Fibroblast of villous mesenchyme (primary cell): Measurements from ENCODE around the gene FBLN5. TPM values are rescaled to one million over a fixed set of nuclear protein-coding genes. Genes with fewer than 3 reads are reported as not detected.

Experiments
- DNase-seq: peaks from one replicate; pipeline ENCODE4 v3.0.0-alpha.2; 2010; ENCODE audit warnings: low read depth
- H3K4me3 ChIP-seq: 2 replicates; pipeline ENCODE4 v1.5.1; 2011; ENCODE audit warnings: low read depth, mild to moderate bottlenecking, low read length
- CTCF ChIP-seq: IDR thresholded peaks from 2 replicates; pipeline ENCODE4 v1.5.1; 2012; ENCODE audit warnings: low read depth, mild to moderate bottlenecking, low read length; ENCODE audit not compliant: insufficient read depth
- total RNA-seq: library from RNA; depleted of rRNA; stranded (reverse); fragments of >200 nt; gene quantifications from 2 replicates; pipeline ENCODE4 v1.2.3, GENCODE V29; 2012

FBLN5 gene
- total RNA-seq, 1 donor = 77.7 TPM

- TF ChIP-seq CTCF = no peak
- H3K4me3 ChIP-seq = no peak overlapping the region
- DNase-seq = no peak
Observed at GRCh38 chr14:91882776-91883175, 64.7 kb downstream of the FBLN5 start.

GRCh38 chr14:91882369-91882768 is 65.1 kb downstream of the FBLN5 start:
- DNase-seq = no peak
- H3K4me3 ChIP-seq = no peak overlapping the region
- TF ChIP-seq CTCF = no peak

GRCh38 chr14:91879196-91879595 is 68.3 kb downstream of the FBLN5 start:
- H3K4me3 ChIP-seq = no peak overlapping the region
- DNase-seq = no peak
- TF ChIP-seq CTCF = no peak

GRCh38 chr14:91878274-91878673 is 69.2 kb downstream of the FBLN5 start:
- no peak for DNase-seq
- TF ChIP-seq CTCF = no peak
- H3K4me3 ChIP-seq = no peak overlapping the region

GRCh38 chr14:91877376-91877915 is 70.0 kb downstream of the FBLN5 start:
- no peak for TF ChIP-seq CTCF
- DNase-seq = no peak
- no peak overlapping the region for H3K4me3 ChIP-seq

GRCh38 chr14:91876492-91876891 is 71.0 kb downstream of the FBLN5 start:
- no peak for DNase-seq

More at GRCh38 chr14:91876492-91876891, 71.0 kb downstream of the FBLN5 start:
- no peak overlapping the region for H3K4me3 ChIP-seq
- no peak for TF ChIP-seq CTCF
